Activated T-cell treated with anti-CD3 and anti-CD28 coated beads for 4 hours (primary cell): ENCODE data around the gene FAM9C.
"Not testable (repeated sequence)": the region's sequence is repeated elsewhere in the genome, so short reads cannot be mapped to it uniquely, and the experiment has no call there.

Source experiments
- DNase-seq: peaks from one replicate; pipeline ENCODE4 v3.0.0-alpha.2; 2020

FAM9C gene

GRCh38 chrX:13029887-13030771 is 14.3 kb downstream of the FAM9C start:
- no peak for DNase-seq

- DNase-seq = no peak
These were observed 14.9 kb downstream of the FAM9C start for GRCh38 chrX:13029637-13029886.

GRCh38 chrX:13028871-13029636 is 15.4 kb downstream of the FAM9C start:
- DNase-seq = no peak

- DNase-seq = no peak
These were observed 17.4 kb downstream of the FAM9C start for GRCh38 chrX:13026877-13027652.

GRCh38 chrX:13024986-13025385 is 19.4 kb downstream of the FAM9C start:
- DNase-seq = no peak

- DNase-seq = no peak
These were observed 20.4 kb downstream of the FAM9C start for GRCh38 chrX:13023979-13024378.

- DNase-seq = no peak
These were observed 20.9 kb downstream of the FAM9C start for GRCh38 chrX:13023567-13023966.

- DNase-seq = no peak
These were observed 21.5 kb downstream of the FAM9C start for GRCh38 chrX:13022926-13023325.

- DNase-seq = not testable (repeated sequence)
These were observed 27.7 kb downstream of the FAM9C start for GRCh38 chrX:13016731-13017130.

- DNase-seq = no peak
These were observed 28.7 kb downstream of the FAM9C start for GRCh38 chrX:13015536-13016236.

- DNase-seq = no peak
These were observed 30.0 kb downstream of the FAM9C start for GRCh38 chrX:13014111-13015096.

- no peak for DNase-seq
These were observed 30.9 kb downstream of the FAM9C start for GRCh38 chrX:13013363-13014110.

GRCh38 chrX:13010546-13010945 is 33.9 kb downstream of the FAM9C start:
- DNase-seq = no peak

GRCh38 chrX:13009844-13010243 is 34.6 kb downstream of the FAM9C start:
- no peak for DNase-seq

GRCh38 chrX:13009273-13009672 is 35.1 kb downstream of the FAM9C start:
- DNase-seq = no peak

GRCh38 chrX:13008851-13009250 is 35.6 kb downstream of the FAM9C start:
- DNase-seq = no peak

- no peak for DNase-seq
These were observed 36.3 kb downstream of the FAM9C start for GRCh38 chrX:13008189-13008533.

- DNase-seq = no peak
These were observed 36.8 kb downstream of the FAM9C start for GRCh38 chrX:13007519-13008188.

GRCh38 chrX:13005661-13006473 is 38.6 kb downstream of the FAM9C start:
- no peak for DNase-seq
